K562 (cell line): ENCODE measurements around the gene SMAP2. TPM values are rescaled to one million over a fixed set of nuclear protein-coding genes. Genes with fewer than 3 reads are reported as not detected.

ENCODE experiments used
- CGGBP1 ChIP-seq: fragments of 250-450 bp; sonication (Bioruptor Pico); IDR thresholded peaks from 2 replicates; pipeline ENCODE4 v1.9.0; 2021; ENCODE audit warnings: mild to moderate bottlenecking
- FOXP4 ChIP-seq: sonication (generic); formaldehyde crosslinking; IDR thresholded peaks from 2 replicates; pipeline ENCODE4 v1.8.0; 2022; ENCODE audit warnings: mild to moderate bottlenecking, missing genetic modification reagents, borderline replicate concordance
- GATAD2B ChIP-seq: fragments of 450-650 bp; IDR thresholded peaks from 2 replicates; pipeline ENCODE4 v1.6.1; 2017; ENCODE audit warnings: mild to moderate bottlenecking, borderline replicate concordance
- GTF2A2 ChIP-seq: IDR thresholded peaks from 2 replicates; pipeline ENCODE4 v1.6.1; 2016; ENCODE audit warnings: mild to moderate bottlenecking, missing genetic modification characterization, missing compliant biosample characterization
- IRF2 ChIP-seq: sonication (generic); formaldehyde crosslinking; IDR thresholded peaks from 2 replicates; pipeline ENCODE4 v1.8.1; 2022; ENCODE audit warnings: mild to moderate bottlenecking, missing genetic modification reagents
- JUN ChIP-seq, 2 experiments: sonication (generic) in 1 of 2; formaldehyde crosslinking in 1 of 2; IDR thresholded peaks; 2 replicates each; pipeline versions ENCODE4 v1.6.1 to v1.8.0; 2012 to 2022; ENCODE audit warnings: borderline replicate concordance in 2 of 2, mild to moderate bottlenecking in 2 of 2, improper control_type of control experiment in 1 of 2, low read depth in 1 of 2, low read length in 1 of 2, missing genetic modification reagents in 1 of 2
- JUNB ChIP-seq: fragments of 450-650 bp; formaldehyde crosslinking; conservative IDR thresholded peaks from 2 replicates; pipeline ENCODE4 v1.4.0; 2020; ENCODE audit warnings: mild to moderate bottlenecking
- MTA1 ChIP-seq: fragments of 450-650 bp; IDR thresholded peaks from 2 replicates; pipeline ENCODE4 v1.6.1; 2017; ENCODE audit warnings: borderline replicate concordance
- NCOR1 ChIP-seq: fragments of 450-650 bp; IDR thresholded peaks from 2 replicates; pipeline ENCODE4 v1.6.1; 2016; ENCODE audit warnings: mild to moderate bottlenecking, moderate library complexity
- PCBP2 ChIP-seq: fragments of 200-400 bp; formaldehyde crosslinking; IDR thresholded peaks from 2 replicates; pipeline ENCODE4 v1.6.1; 2018; ENCODE audit warnings: low read length, low read depth, mild to moderate bottlenecking, moderate library complexity; ENCODE audit not compliant: poor library complexity, severe bottlenecking
- PKNOX1 ChIP-seq: fragments of 450-650 bp; IDR thresholded peaks from 2 replicates; pipeline ENCODE4 v1.6.1; 2016
- RBM17 ChIP-seq: fragments of 200-400 bp; formaldehyde crosslinking; IDR thresholded peaks from 2 replicates; pipeline ENCODE4 v1.6.1; 2017; ENCODE audit warnings: low read depth, mild to moderate bottlenecking, low read length, borderline replicate concordance
- SMAD1 ChIP-seq: fragments of 150-350 bp; IDR thresholded peaks from 2 replicates; pipeline ENCODE4 v1.6.1; 2014; ENCODE audit warnings: low read length, low read depth; ENCODE audit not compliant: partially characterized antibody
- ZNF316 ChIP-seq: fragments of 450-650 bp; IDR thresholded peaks from 2 replicates; pipeline ENCODE4 v1.6.1; 2016
- polyA plus RNA-seq, 8 experiments: library from polyadenylated mRNA; depleted of rRNA in 4 of 8; stranded (reverse) in 5 of 8; unstranded in 3 of 8; fragments of >200 nt; fragmentation: Nextera tagmentation in 2 of 8; fragmentation: Illumina TruSeq in 1 of 8; extraction: Ambion mirVana in 2 of 8; extraction: Trizol in 1 of 8; gene quantifications; 2 replicates each; pipeline versions ENCODE4 v1.2.1 to v1.2.3, GENCODE V29; 2011 to 2014; ENCODE audit warnings: inconsistent platforms in 1 of 8, missing spikeins in 1 of 8
- total RNA-seq, 7 experiments: library from RNA; depleted of rRNA in 6 of 7; stranded (reverse); fragments of >200 nt in 6 of 7; fragmentation: Illumina TruSeq in 2 of 7; extraction: Trizol in 2 of 7; gene quantifications; 2 replicates each; pipeline versions ENCODE4 v1.2.1 to v1.2.3, GENCODE V29; 2011 to 2021; ENCODE audit warnings: low replicate concordance in 1 of 7
- TF ChIP-seq, protein P1 (sequence below), 2 experiments: fragments of 250-450 bp in 1 of 2; fragments of 450-650 bp in 1 of 2; sonication (Bioruptor Pico) in 1 of 2; IDR thresholded peaks; 2 replicates each; pipeline versions ENCODE4 v1.6.1 to v1.8.0; 2016 to 2021; ENCODE audit warnings: mild to moderate bottlenecking in 2 of 2, moderate library complexity in 2 of 2, missing compliant biosample characterization in 1 of 2, missing genetic modification characterization in 1 of 2

Gene SMAP2
- total and polyA plus RNA-seq, 9 of the 15 experiments (the other 6 are each of a cell fraction or from before 2014, with no cell fraction given): 38.7 to 212 (median 94.1) TPM

DNA sequence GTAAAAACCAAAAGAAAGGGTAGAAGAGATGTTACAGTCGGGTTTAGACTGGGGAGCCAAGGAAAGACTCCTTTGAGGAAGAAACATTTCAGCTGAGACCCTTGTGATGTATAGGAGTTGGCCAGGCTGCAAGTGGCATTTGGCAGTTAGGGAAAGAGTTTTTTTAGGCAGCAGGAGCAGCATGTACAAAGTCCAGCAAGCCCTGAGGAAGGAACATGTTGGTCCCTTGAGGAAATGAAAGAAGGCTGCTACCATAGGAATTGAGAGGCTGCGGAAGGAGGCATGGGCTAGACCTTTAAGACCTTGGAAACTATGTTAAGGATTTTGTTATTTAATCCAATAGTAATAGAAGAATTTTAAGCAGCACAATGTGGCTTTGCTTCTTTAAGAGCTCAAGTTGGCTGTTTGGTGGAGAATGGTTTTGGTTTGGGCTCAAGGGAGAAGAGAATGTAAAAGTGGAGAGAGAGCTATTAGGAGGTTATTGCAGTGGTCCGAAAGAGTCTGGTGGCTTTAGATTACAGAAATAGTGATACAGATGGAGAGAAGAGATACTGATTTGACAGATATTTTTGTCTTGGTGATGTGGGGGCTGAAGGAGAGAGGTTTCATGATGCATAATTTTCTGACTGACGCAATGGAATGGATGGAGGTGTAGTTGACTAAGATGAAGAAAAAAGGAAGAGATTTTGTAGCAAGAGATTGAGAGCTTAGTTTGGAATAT is 26.6 kb downstream of the SMAP2 start (continued):
- TF ChIP-seq PKNOX1 (peak; percentile 91), CGGBP1 (CRISPR knock-in tag) (no peak), ZNF316 (0 out of 2 replicates have a peak, but pooled peaks have one; percentile 3), GTF2A2 (tag) (no peak), IRF2 (CRISPR knock-in tag) (no peak), MTA1 (peak; percentile 80; the same call in 1 of the 2 replicates), GATAD2B (no peak), RBM17 (no peak), NCOR1 (peak; percentile 81), FOXP4 (CRISPR knock-in tag) (no peak), PCBP2 (no peak), JUN (IDR thresholded peaks at IDR 0.05; ENCODE audit: borderline replicate concordance, low read depth, low read length) (no peak; the same call in 1 of the 2 replicates), JUN (CRISPR knock-in tag; IDR thresholded peaks at IDR 0.05; ENCODE audit: borderline replicate concordance) (no peak), JUNB (no peak), SMAD1 (no peak)
- TF ChIP-seq, protein P1, sequence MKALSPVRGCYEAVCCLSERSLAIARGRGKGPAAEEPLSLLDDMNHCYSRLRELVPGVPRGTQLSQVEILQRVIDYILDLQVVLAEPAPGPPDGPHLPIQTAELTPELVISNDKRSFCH (CRISPR knock-in tag; IDR thresholded peaks at IDR 0.05): no peak
- TF ChIP-seq, protein P1 (tag; IDR thresholded peaks at IDR 0.05): no peak
